ENCODE measurements around the gene MALL. TPM values are rescaled to one million over a fixed set of nuclear protein-coding genes. Genes with fewer than 3 reads are reported as not detected.
"Not testable (repeated sequence)": the region's sequence is repeated elsewhere in the genome, so short reads cannot be mapped to it uniquely, and the experiment has no call there.

MALL gene
- total RNA-seq (under 1 TPM; 0.12 to 0.13 TPM), total RNA-seq (0 reads per million in 2 donors)

DNA sequence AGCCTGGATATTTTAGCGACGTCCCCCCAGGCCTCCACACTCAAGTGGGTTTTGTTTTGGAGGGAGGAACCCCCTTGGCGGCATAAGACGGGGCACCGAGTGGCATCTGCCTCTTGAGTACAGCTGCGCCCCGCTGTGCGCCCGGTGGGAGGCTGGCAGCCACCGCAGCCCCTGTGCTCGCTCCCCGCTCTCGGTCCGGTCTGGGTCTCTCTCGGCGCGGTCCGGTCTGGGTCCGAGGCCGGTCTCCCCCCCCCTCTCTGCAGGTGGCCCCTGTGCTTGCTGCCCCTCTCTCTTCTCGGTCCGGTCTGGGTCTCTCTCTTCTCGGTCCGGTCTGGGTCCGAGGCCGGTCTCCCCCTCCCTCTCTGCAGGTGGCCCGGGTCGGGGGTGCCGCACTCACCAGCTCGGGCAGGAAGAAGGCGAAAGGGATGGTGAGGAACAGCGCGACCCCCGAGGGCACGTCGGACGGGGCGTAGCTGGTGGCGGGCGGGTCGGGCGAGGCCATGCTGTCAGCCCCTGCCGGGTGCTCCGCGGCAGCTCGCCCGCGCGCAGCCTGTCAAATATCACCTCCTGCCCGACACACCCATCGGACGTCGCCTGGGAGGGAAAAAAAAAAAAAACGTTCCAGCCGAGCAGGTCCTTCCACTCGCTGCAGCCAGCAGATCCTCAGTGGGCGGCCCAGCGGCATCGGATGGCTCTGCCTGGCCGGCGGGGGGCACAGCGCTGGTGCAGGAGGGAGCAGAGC, at the start of gene MALL:
Gene MALL (minus strand): TSS at position 532 of the 742 bp plus-strand sequence. CDS start 30 bp downstream, at position 502.
- DNase-seq (no peak), ATAC-seq (no peak)
- no peaks in the 10 kb centered on the region for H3K4me1 Mint-ChIP-seq
- H3K27me3 Mint-ChIP-seq = peaks cover 74% of the 10 kb centered on the region
- H3K4me3 Mint-ChIP-seq = peak within 1 kb of the TSS; percentile 37
- no peaks in the 10 kb centered on the region for H3K9me3 ChIP-seq (ENCODE audit: control insufficient read depth, low read length, poor library complexity, severe bottlenecking)
- H3K27ac Mint-ChIP-seq = no peak within 1 kb of the TSS
- no peaks in the 10 kb centered on the region for H3K36me3 Mint-ChIP-seq (ENCODE audit: low read depth)

GRCh38 chr2:110157153-110157793, 41.7 kb upstream of the MALL start:
- H3K9me3 ChIP-seq (ENCODE audit: control insufficient read depth, low read length, poor library complexity, severe bottlenecking) = no peaks in the 10 kb centered on the region
- H3K36me3 Mint-ChIP-seq (ENCODE audit: low read depth) = peaks cover 1% of the 10 kb centered on the region
- peaks cover 8% of the 10 kb centered on the region for H3K27me3 Mint-ChIP-seq
- H3K4me3 Mint-ChIP-seq = no peak overlapping the region
- DNase-seq = no peak
- peaks cover 5% of the 10 kb centered on the region for H3K4me1 Mint-ChIP-seq
- no peak overlapping the region for H3K27ac Mint-ChIP-seq
- ATAC-seq = peak; percentile 61

DNA sequence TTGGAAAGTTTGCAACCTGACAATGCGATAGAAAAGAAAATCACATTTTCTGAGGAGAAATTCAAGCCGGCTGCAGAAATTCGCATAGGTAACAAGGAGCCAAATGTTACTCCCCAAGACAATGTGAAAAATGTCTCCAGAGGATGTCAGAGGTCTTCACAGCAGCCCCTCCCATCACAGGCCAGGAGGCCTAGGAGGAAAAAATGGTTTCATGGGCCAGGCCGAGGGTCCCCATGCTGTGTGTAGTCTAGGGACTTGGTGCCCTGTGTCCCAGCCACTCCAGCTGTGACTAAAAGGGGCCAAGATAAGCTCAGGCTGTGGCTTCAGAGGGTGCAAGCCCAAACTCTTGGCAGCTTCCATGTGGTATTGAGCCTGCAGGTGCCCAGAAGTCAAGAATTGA, 39.2 kb upstream of the MALL start:
- H3K9me3 ChIP-seq (ENCODE audit: control insufficient read depth, low read length, poor library complexity, severe bottlenecking); H3K27ac Mint-ChIP-seq; H3K4me3 Mint-ChIP-seq; DNase-seq; H3K4me1 Mint-ChIP-seq; H3K27me3 Mint-ChIP-seq; ATAC-seq; H3K36me3 Mint-ChIP-seq (ENCODE audit: low read depth): not testable (repeated sequence)

GRCh38 chr2:110154188-110154587, 38.6 kb upstream of the MALL start:
- not testable (repeated sequence) for H3K9me3 ChIP-seq (ENCODE audit: control insufficient read depth, low read length, poor library complexity, severe bottlenecking); ATAC-seq; H3K4me3 Mint-ChIP-seq; H3K27me3 Mint-ChIP-seq; H3K4me1 Mint-ChIP-seq; H3K27ac Mint-ChIP-seq; DNase-seq; H3K36me3 Mint-ChIP-seq (ENCODE audit: low read depth)

GRCh38 chr2:110153416-110153815, 37.8 kb upstream of the MALL start:
- no peak overlapping the region for H3K4me3 Mint-ChIP-seq
- H3K36me3 Mint-ChIP-seq (ENCODE audit: low read depth) = no peaks in the 10 kb centered on the region
- H3K9me3 ChIP-seq (ENCODE audit: control insufficient read depth, low read length, poor library complexity, severe bottlenecking) = no peaks in the 10 kb centered on the region
- DNase-seq (no peak), ATAC-seq (no peak)
- peaks cover 13% of the 10 kb centered on the region for H3K27me3 Mint-ChIP-seq
- no peak overlapping the region for H3K27ac Mint-ChIP-seq
- peaks cover 5% of the 10 kb centered on the region for H3K4me1 Mint-ChIP-seq

DNA sequence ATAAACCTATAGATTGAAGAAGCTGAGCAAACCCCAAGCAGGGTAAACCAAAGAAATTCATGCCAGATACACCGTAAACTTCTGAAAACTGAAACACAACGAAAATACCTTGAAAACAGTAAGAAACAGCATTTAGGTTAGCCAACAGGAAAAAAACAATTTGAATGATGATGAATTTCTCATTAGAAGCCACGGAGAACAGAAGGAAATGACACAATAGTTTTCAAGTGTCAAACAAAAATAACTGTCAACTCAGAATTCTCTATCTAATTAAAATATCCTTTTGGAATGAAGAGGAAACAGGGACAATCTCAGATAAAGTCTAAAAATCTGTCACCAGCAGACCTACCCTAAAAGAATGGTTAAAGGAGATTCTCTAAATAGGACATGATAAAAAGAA, 37.3 kb upstream of the MALL start:
- H3K4me1 Mint-ChIP-seq = peaks cover 5% of the 10 kb centered on the region
- H3K9me3 ChIP-seq (ENCODE audit: control insufficient read depth, low read length, poor library complexity, severe bottlenecking) = no peaks in the 10 kb centered on the region
- H3K27me3 Mint-ChIP-seq = peaks cover 13% of the 10 kb centered on the region
- no peak overlapping the region for H3K4me3 Mint-ChIP-seq
- ATAC-seq (no peak), DNase-seq (no peak)
- no peaks in the 10 kb centered on the region for H3K36me3 Mint-ChIP-seq (ENCODE audit: low read depth)
- no peak overlapping the region for H3K27ac Mint-ChIP-seq

DNA sequence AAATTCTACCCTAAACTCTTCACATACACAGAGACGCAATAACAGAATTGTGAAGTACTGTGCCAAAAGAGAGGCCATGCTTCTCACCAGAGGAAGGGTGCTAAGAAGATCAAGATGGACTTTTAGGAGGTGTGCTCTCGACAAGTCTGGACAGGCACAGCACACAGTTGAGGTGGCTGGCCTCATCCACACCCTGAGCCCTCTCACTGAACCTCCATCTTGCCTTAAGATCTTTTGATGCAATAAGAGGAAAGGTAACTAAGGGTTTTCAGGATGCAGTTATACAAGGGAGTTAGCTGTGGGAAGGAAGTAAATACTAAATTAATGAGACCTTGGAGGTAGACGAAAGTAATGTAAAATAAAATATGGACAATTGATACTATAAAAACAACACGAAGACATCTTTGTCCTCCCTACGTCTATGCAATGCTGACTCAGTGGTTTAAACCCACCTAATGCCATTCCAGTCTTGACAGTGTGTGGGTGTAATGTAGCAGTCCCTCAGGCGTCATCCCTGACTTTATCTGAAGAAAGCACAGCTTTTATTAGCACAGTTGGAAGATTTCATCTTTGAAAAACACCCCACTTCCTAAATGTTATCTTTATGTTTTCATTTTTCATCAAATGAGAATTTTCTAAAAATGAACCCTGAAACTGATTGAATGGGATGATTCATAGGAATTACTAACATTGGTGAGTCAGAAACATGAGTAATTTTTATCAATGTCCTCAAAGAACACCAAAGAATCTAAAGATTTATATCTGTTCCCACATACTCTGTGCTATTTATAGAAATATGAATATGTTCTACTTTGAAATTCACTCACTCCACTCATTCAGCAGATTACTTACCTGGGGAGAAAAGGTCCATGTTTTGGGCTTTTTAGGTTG, 34.0 kb upstream of the MALL start:
- no peaks in the 10 kb centered on the region for H3K9me3 ChIP-seq (ENCODE audit: control insufficient read depth, low read length, poor library complexity, severe bottlenecking)
- no peak overlapping the region for H3K27ac Mint-ChIP-seq
- no peaks in the 10 kb centered on the region for H3K4me1 Mint-ChIP-seq
- no peak for DNase-seq
- H3K27me3 Mint-ChIP-seq = peaks cover 24% of the 10 kb centered on the region
- H3K4me3 Mint-ChIP-seq = no peak overlapping the region
- H3K36me3 Mint-ChIP-seq (ENCODE audit: low read depth) = no peaks in the 10 kb centered on the region
- no peak for ATAC-seq

DNA sequence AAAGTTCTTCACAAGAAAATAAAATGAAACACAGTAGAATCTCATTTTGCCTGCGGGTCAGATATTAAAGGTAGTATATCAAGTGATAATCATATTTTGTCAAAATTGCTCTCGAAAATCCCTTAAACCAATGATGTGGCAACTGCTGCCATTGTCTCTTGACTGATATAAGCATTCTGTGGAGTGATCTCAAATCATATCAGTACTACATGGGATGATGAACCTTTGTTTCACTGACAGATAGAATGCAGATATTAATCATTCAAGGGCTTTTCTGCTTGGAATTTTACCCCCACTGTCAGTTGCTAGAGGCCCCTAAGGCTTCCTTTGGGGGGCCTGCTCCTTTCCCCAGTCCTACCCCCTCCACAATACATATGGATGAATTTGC, 31.3 kb upstream of the MALL start:
- Mint-ChIP-seq H3K4me1 (no peaks in the 10 kb centered on the region), H3K36me3 (ENCODE audit: low read depth) (no peaks in the 10 kb centered on the region), H3K4me3 (no peak overlapping the region), H3K27me3 (peaks cover 24% of the 10 kb centered on the region), H3K27ac (no peak overlapping the region)
- no peaks in the 10 kb centered on the region for H3K9me3 ChIP-seq (ENCODE audit: control insufficient read depth, low read length, poor library complexity, severe bottlenecking)
- DNase-seq (no peak), ATAC-seq (no peak)

DNA sequence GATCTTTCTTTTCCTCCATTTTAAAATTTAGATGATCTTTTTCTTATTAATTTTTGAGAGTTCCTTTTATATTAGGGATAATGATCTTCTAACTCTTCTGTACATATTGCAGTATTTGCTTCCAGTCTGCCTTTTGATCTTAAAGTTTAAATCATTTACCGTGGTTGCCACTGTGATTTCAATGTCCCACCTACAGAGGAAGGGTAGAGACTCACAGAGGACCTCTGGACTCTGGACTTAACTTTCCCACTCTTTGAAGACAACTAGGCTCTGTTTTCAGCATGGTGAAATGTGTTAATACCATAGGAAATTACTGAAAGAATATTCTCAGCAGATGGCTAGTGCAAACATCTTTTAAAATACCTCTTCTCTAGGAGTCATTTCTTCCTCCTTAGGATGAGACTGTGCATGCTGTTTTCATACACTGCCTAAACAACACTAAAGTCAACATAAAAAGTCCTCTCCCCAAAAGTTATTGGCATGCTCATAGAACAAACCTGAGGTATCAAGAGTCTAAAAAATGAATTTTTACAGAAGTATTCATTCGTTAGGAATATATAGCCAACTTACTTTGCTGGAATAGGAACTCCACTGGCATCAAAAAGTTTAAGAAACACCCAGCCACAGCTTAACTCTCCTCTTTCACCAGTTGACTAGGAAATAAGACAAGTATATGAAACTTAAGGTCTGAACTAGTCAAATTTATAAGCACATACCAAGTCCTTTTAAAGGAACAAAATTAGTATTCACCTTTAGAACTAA, 30.7 kb upstream of the MALL start:
- no peaks in the 10 kb centered on the region for H3K9me3 ChIP-seq (ENCODE audit: control insufficient read depth, low read length, poor library complexity, severe bottlenecking)
- no peak overlapping the region for H3K27ac Mint-ChIP-seq
- no peaks in the 10 kb centered on the region for H3K4me1 Mint-ChIP-seq
- H3K36me3 Mint-ChIP-seq (ENCODE audit: low read depth) = no peaks in the 10 kb centered on the region
- H3K27me3 Mint-ChIP-seq = peaks cover 24% of the 10 kb centered on the region
- DNase-seq (no peak), ATAC-seq (no peak)
- H3K4me3 Mint-ChIP-seq = no peak overlapping the region

- H3K4me3 Mint-ChIP-seq = no peak overlapping the region
- no peaks in the 10 kb centered on the region for H3K9me3 ChIP-seq (ENCODE audit: control insufficient read depth, low read length, poor library complexity, severe bottlenecking)
- no peak overlapping the region for H3K27ac Mint-ChIP-seq
- H3K4me1 Mint-ChIP-seq = no peaks in the 10 kb centered on the region
- no peak for DNase-seq
- no peaks in the 10 kb centered on the region for H3K36me3 Mint-ChIP-seq (ENCODE audit: low read depth)
- H3K27me3 Mint-ChIP-seq = peaks cover 20% of the 10 kb centered on the region
- ATAC-seq = no peak
These were observed 28.4 kb upstream of the MALL start for GRCh38 chr2:110143982-110144381.

- H3K9me3 ChIP-seq (ENCODE audit: control insufficient read depth, low read length, poor library complexity, severe bottlenecking) = no peaks in the 10 kb centered on the region
- Mint-ChIP-seq H3K4me3 (no peak overlapping the region), H3K27ac (no peak overlapping the region), H3K27me3 (peaks cover 5% of the 10 kb centered on the region), H3K36me3 (ENCODE audit: low read depth) (no peaks in the 10 kb centered on the region), H3K4me1 (no peaks in the 10 kb centered on the region)
- ATAC-seq (no peak), DNase-seq (no peak)
These were observed 24.8 kb upstream of the MALL start for GRCh38 chr2:110140401-110140800.

DNA sequence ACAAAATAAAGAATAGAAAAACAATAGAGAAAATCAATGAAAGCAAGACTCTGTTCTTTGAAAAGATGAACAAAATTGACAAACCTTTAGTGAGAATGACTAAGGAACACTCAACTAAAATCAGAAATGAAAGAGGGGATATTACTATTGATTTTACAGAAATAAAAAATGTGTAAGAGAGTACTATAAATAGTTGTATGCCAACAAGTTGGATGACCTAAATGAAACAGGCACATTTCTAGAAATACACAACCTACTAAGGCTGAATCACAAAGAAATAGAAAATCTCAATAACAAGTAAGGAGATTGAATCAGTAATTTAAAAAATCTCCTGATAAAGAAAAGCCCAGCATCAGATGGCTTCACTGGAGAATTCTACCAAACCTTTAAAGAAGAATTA, 18.4 kb upstream of the MALL start:
- no peak for ATAC-seq
- Mint-ChIP-seq H3K36me3 (ENCODE audit: low read depth) (peaks cover 5% of the 10 kb centered on the region), H3K27me3 (peaks cover 6% of the 10 kb centered on the region), H3K27ac (no peak overlapping the region), H3K4me1 (no peaks in the 10 kb centered on the region), H3K4me3 (no peak overlapping the region)
- no peaks in the 10 kb centered on the region for H3K9me3 ChIP-seq (ENCODE audit: control insufficient read depth, low read length, poor library complexity, severe bottlenecking)
- no peak for DNase-seq

GRCh38 chr2:110131166-110131565, 15.5 kb upstream of the MALL start:
- Mint-ChIP-seq H3K4me1 (no peaks in the 10 kb centered on the region), H3K36me3 (ENCODE audit: low read depth) (peaks cover 5% of the 10 kb centered on the region), H3K4me3 (no peak overlapping the region), H3K27me3 (peaks cover 10% of the 10 kb centered on the region), H3K27ac (no peak overlapping the region)
- DNase-seq = no peak
- H3K9me3 ChIP-seq (ENCODE audit: control insufficient read depth, low read length, poor library complexity, severe bottlenecking) = no peaks in the 10 kb centered on the region
- no peak for ATAC-seq

All from T-helper 17 cell (primary cell).